Epithelial cell of esophagus (primary cell): ENCODE data around the gene PHC3.
A peak's percentile ranks its signal among the peaks of the same experiment; 100 is the strongest.
"Not testable (repeated sequence)": the region's sequence is repeated elsewhere in the genome, so short reads cannot be mapped to it uniquely, and the experiment has no call there.

Source experiments
- DNase-seq: peaks from one replicate; pipeline ENCODE4 v3.0.0; 2010; ENCODE audit warnings: low read depth
- H3K4me3 ChIP-seq: 2 replicates; pipeline ENCODE4 v1.5.1; 2011; ENCODE audit warnings: mild to moderate bottlenecking, low read length, control low read depth
- CTCF ChIP-seq: IDR thresholded peaks from 2 replicates; pipeline ENCODE4 v1.5.1; 2011; ENCODE audit warnings: low read depth, mild to moderate bottlenecking, low read length, control low read depth, inconsistent platforms; ENCODE audit not compliant: insufficient read depth; ENCODE audit errors: missing control alignments

Gene PHC3

GRCh38 chr3:170132335-170132734, 49.2 kb downstream of the PHC3 start:
- no peak for TF ChIP-seq CTCF
- no peak overlapping the region for H3K4me3 ChIP-seq
- no peak for DNase-seq

GRCh38 chr3:170130532-170130931, 51.0 kb downstream of the PHC3 start:
- no peak for TF ChIP-seq CTCF
- DNase-seq, result no peak
- H3K4me3 ChIP-seq, result no peak overlapping the region

GRCh38 chr3:170128977-170129431, 52.5 kb downstream of the PHC3 start:
- peak; percentile 52 for DNase-seq
- H3K4me3 ChIP-seq, result no peak overlapping the region
- no peak for TF ChIP-seq CTCF

GRCh38 chr3:170128259-170128976, 53.1 kb downstream of the PHC3 start:
- no peak for TF ChIP-seq CTCF
- no peak overlapping the region for H3K4me3 ChIP-seq
- DNase-seq, result no peak

- DNase-seq, result peak; percentile 8
- H3K4me3 ChIP-seq, result no peak overlapping the region
- TF ChIP-seq CTCF, result peak; percentile 41
Measured at GRCh38 chr3:170117134-170117533, 64.4 kb downstream of the PHC3 start.

- DNase-seq, H3K4me3 ChIP-seq: not testable (repeated sequence)
Measured at GRCh38 chr3:170114165-170114564, 67.4 kb downstream of the PHC3 start.

GRCh38 chr3:170111147-170111771, 70.3 kb downstream of the PHC3 start:
- no peak for TF ChIP-seq CTCF

More at GRCh38 chr3:170111147-170111771, 70.3 kb downstream of the PHC3 start:
- no peak overlapping the region for H3K4me3 ChIP-seq
- no peak for DNase-seq
